Measurements from ENCODE around the gene TVP23B.
"Not testable (repeated sequence)": the region's sequence is repeated elsewhere in the genome, so short reads cannot be mapped to it uniquely, and the experiment has no call there.

The TVP23B gene

GRCh38 chr17:18780991-18781718 lies at the start of gene TVP23B:
Gene TVP23B (plus strand): TSS chr17:18781183. CDS start chr17:18781294, 111 bp downstream.
- peak; percentile 93 for DNase-seq (ENCODE audit: low spot score)

DNA sequence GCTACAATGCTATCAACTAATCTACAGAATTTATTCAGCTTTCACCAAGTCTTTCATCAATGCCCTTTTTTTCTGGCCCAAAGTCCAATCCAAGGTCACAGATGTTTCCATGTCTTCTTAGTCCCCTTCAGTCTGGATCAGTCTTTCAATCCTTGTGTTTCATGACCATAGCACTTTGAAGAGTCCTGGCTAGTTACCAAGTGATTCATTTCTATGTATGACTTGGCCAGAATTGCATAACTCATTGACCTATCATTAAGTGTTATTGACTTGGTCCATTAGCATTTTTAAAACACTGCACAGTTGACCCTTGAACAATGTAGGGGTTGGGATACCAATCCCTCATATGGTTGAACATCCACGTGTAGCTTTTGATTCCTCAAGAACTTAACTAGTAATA lies 48.5 kb upstream of the TVP23B start:
- not testable (repeated sequence) for DNase-seq (ENCODE audit: low spot score)

DNA sequence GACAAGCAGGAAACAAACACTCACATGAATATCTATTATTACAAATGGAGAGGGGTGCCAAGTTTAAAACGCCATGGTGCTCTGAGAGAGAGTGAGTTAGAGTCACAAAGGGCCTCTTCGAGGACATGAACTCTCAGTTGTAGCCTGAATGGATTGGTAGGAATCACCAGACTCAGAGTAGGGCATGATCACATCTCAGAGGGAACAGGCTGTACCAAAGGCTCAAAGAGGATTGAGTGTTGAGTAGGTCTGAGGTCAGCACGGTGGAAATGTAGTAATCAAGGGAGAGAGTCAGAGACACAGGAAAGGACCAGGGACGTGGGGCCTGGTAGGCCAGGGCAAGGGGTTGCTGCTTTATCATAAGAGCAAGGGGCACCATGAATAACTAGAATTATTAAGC lies 47.6 kb upstream of the TVP23B start:
- not testable (repeated sequence) for DNase-seq (ENCODE audit: low spot score)

GRCh38 chr17:18739616-18740391 lies 41.2 kb upstream of the TVP23B start:
- not testable (repeated sequence) for DNase-seq (ENCODE audit: low spot score)

DNA sequence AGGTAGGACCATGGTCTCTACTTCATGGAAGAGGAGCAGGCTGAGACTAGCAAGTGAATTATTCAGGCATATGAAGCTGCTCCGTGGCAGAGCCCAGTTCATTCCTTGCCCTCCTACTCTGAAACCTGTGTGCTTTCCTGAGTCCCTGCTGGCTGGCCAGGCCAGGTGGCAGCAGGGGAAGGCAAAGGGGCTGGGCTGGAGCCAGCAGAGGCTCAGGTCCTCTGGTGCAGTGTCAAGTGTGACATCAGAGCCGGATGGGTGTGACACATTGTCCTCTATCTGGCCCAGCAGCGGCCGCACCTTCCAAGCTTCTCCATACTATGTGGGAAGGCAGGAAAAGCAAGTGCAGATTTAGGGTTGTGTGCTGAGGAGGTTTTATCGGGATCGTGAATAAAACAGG lies 39.8 kb upstream of the TVP23B start:
- DNase-seq (ENCODE audit: low spot score), result not testable (repeated sequence)

DNA sequence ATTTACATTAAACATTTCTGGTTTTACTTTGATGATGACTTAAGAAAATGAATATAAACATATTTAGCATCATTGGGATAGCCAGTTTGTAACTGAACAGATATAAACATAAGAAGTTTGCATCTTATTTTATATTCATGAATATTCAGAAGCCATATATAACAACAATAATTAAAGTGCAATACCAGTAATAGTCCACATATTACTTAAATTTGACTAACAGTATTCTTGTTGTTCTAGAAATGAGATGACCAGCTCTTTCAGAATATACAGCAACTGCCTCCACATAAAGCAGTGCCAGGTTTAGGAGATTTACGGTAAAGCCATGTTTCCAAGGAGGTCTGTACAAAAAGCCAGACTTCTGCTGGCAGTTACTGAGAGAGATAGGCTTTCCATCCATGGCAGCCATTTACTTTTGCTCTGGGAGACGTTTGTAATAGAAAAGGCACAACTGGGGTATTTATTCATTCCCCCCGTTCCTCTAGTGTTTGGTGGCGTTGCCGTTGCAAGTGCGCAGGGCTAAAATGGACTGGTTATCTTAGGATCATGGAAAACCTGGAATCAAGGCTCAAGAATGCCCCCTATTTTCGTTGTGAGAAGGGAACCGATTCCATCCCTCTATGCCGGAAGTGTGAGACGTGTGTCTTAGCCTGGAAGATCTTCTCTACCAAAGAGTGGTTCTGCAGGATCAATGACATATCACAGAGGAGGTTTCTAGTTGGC lies 37.1 kb upstream of the TVP23B start, which contains the start of gene FBXW10:
FBXW10 (plus strand) TSS at position 356 of the 723 bp plus-strand sequence; CDS start at position 547, 191 bp downstream.
- DNase-seq (ENCODE audit: low spot score), result not testable (repeated sequence)

DNA sequence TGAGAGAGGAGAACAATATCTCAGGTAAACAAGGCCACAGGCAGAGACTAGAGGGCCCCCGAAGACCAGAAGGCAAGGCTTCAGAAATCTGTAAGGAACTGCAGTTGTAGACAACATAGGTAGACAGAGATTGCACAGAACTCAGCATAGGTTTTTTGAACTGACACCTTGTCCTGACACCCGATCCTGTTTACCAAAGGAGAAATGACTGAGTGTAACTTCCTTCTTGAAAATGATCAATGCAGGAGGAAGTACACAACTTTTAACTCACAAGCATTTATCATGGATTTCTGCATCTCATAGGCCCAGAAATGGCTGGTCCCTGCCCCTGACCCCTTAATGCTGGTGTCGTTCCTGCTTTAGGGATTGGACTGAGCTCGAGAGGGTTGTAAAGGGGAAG lies 36.3 kb upstream of the TVP23B start:
- not testable (repeated sequence) for DNase-seq (ENCODE audit: low spot score)

- not testable (repeated sequence) for DNase-seq (ENCODE audit: low spot score)
Measured at GRCh38 chr17:18746551-18746950, 34.4 kb upstream of the TVP23B start.

DNA sequence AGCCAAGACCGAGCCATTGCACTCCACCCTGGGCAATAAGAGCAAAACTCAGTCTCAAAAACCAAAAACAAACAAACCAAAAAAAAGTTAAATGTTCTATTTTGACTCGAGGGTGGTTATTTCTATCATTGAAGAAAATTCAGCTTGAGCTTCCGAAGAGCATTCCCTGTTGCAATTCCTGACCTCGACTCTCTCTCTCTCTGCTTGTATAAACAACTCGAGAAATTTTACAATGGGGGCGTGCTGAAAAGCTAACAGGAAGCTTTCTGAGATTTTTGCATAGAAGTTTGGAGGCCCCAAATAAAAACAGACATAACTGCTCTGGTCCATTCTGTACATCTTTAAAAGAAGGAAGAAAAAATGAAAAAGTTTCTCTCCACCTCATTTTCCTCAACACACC lies 33.5 kb upstream of the TVP23B start:
- DNase-seq (ENCODE audit: low spot score), result not testable (repeated sequence)

- DNase-seq (ENCODE audit: low spot score), result not testable (repeated sequence)
Measured at GRCh38 chr17:18750242-18750641, 30.7 kb upstream of the TVP23B start.

DNA sequence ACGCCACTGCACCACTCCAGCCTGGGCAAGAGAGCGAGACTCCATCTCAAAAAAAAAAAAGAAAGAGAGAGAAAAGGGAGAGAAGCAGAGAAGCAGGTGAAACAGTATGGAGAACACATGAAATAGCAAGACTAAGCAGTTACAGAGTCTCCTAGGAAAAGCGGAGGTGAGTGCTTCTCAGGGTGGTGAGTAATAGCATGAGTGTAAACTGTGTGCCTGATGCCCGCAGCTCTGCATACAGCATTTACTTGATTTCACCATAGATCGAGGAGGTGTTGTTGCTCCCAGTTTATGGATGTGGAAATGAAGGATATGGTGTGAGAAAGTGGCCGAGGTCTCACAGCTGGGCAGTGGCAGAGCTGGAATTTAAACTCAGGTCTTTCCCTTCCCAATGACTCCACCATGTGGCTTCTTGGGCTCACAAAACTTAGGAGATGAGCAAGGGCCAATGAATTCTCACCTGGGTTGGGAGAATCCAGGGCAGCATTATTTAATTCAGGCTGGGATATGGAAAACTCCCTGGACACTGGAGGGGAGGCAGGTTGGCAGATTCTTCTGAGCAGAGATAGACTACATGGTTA lies 27.1 kb upstream of the TVP23B start:
- not testable (repeated sequence) for DNase-seq (ENCODE audit: low spot score)

- not testable (repeated sequence) for DNase-seq (ENCODE audit: low spot score)
Measured at GRCh38 chr17:18755969-18756368, 25.0 kb upstream of the TVP23B start.

DNA sequence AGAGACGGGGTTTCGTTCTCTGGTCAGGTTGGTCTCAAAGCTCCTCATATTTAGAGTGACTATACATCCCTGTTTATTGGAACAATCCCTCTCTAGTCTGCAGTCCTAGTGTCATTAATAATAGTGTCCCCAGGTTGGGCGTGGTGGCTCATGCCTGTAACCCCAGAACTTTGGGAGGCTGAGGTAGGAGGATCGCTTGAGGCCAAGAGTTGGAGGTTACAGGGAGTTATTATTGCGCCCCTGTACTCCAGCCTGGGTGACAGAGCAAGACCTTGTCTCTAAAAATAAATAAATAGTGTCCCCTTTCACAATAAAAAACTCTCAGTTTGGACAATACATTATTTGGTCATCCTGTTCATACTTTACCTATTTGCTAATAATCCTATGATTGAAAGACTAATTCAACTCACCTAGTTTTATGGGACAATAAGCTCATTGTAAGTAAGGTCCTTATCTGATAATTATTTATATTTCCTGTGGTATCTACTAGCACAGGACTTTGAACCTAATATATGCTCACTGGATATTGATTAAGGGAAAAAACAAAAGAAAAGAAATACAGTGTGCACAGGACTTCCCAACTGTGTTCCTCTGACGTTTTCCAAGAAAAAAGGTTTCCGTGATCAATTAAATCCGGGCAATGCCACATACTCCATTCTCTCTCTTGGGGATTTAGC lies 23.5 kb upstream of the TVP23B start:
- not testable (repeated sequence) for DNase-seq (ENCODE audit: low spot score)

DNA sequence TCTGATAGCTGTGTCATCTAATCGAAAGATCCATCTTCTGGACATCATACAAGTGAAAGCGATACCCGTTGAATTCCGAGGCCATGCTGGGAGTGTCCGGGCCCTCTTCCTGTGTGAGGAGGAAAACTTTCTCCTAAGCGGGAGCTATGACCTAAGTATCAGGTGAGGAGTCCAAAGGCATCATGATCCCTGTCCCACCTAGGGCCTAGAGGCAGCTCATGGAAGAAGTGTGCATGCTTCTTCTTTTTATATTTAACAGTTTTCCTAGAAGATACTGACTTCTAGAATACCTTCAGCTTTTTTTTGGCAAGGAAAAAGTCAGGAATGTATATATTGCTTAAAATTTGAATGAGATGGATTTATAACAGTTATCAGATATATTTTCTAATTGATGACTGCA lies 22.6 kb upstream of the TVP23B start:
- DNase-seq (ENCODE audit: low spot score), result not testable (repeated sequence)

DNA sequence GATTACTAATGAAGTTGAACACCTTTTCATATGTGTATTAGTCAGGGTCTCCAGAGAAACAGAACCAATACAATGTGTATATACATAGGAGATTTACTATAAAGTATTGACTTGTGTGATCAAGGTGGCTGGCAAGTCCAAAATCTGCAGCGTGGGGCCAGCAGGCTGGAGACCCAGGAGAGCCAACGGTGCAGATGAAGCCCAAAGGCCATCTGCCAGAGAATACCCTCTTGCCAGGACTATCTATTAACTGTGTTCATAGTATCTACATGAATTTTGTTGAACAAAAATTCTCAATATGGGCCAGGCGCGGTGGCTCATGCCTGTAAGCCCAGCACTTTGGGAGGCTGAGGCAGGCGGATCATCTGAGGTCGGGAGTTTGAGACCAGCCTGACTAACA lies 20.8 kb upstream of the TVP23B start:
- not testable (repeated sequence) for DNase-seq (ENCODE audit: low spot score)

DNA sequence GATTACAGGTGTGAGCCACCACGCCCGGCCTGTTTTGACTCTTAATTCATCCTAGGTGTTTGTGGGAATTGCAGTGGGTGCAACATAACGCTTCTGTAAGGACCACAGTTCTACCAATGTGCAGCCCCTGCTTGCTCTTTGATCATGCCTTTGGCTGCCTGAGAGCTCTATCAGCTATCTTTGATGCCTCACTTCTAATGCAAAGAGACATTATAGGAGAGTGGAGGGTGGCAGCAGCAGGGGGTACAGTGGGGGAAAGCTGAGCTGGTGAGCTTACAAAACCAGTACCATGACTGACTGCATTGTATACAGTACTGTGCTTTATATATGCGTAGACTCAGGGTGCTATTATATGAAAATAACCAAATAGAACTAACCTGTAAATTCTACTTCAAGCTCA lies 10.4 kb upstream of the TVP23B start:
- not testable (repeated sequence) for DNase-seq (ENCODE audit: low spot score)

DNA sequence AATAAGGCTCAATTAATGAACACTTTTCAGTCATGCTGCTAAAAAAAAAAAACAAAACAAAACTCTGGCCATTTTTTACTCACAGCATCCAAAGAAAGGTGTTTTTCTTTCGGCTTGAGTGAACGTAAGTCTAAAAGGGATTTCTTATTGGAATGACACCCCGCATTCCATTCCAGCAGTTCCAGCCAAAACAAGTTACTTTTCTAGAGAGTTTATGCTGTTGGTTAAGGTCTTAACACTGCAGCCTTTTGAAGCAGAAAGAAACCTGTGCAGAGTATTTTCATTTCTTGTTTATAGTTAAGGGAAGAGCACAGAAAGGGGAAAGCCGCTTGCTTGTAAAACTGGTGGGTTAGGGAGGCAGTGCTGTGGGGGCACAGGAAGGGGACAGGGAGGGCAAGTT lies 9.9 kb upstream of the TVP23B start:
- DNase-seq (ENCODE audit: low spot score), result not testable (repeated sequence)

- no peak for DNase-seq (ENCODE audit: low spot score)
Measured at GRCh38 chr17:18772471-18772870, 8.5 kb upstream of the TVP23B start.

DNA sequence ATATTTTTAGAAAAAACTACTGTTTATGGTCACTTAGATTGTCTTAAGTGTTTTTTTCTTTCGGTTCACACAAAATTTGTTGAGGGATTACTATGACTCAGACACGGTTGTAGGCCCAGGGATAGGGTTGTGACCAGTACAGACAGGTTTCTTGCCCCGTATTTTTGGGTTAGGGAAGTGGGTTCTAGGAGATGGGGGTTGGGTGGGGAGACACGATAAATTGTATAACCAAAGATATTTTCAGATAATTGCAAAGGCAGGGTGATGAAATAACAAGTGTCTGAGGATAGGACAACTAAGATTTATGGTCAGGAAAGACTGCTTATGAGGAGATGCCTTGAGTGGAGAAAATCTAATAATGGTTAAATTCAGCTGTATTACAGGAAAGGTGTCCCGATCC lies 822 bp downstream of the TVP23B start:
- not testable (repeated sequence) for DNase-seq (ENCODE audit: low spot score)

- not testable (repeated sequence) for DNase-seq (ENCODE audit: low spot score)
Measured at GRCh38 chr17:18785933-18786332, 5.0 kb downstream of the TVP23B start.

DNA sequence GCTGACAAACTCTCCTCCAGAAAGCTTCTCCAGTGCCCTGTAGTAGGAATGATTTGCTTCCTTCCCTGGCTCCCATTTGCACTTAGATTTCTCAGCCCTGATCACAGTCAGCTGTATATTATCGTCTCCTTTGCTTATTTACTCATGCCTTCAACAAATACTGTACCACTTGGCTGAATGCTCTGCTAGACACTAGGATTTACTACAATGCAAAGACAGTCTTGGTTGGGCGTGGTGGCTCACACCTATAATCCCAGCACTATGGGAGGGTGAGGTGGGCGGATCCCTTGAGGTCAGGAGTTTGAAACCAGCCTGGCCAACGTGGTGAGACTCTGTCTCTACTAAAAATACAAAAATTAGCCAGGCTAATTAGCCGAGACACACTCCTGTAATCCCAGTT lies 5.9 kb downstream of the TVP23B start:
- not testable (repeated sequence) for DNase-seq (ENCODE audit: low spot score)
